ENCODE results near the gene BRPF3. TPM values are rescaled to one million over a fixed set of nuclear protein-coding genes. Genes with fewer than 3 reads are reported as not detected.

Gene BRPF3
- total and polyA plus RNA-seq, 2 of the 13 experiments (the other 11 are each of a cell fraction or from before 2014, with no cell fraction given): 12.3 to 22.9 TPM

DNA sequence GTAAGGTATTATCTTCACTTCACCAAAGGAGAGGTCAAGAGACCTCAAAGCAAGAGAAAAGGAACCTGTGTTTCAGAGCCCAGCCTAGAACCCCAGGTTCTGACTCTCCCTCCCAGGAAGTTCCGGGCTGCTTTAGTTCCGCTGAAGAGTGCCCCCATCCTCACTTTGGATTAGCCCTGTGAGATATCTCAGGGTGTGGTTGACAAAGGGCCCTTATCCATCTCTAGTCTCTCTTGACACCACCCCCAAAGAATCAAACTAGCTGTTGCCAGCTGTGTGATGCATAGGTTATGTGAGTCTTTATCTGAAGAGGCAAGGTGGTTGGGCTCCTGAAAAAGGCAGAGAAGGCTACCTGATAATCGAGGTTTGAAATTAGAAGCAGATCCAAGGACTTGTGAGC, 20.6 kb downstream of the BRPF3 start (continued):
- TF ChIP-seq, protein P1, sequence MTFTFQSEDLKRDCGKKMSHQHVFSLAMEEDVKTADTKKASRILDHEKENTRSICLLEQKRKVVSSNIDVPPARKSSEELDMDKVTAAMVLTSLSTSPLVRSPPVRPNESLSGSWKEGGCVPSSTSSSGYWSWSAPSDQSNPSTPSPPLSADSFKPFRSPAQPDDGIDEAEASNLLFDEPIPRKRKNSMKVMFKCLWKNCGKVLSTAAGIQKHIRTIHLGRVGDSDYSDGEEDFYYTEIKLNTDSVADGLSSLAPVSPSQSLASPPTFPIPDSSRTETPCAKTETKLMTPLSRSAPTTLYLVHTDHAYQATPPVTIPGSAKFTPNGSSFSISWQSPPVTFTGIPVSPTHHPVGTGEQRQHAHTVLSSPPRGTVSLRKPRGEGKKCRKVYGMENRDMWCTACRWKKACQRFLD (CRISPR knock-in tag; IDR thresholded peaks at IDR 0.05; ENCODE audit: borderline replicate concordance): no peak

DNA sequence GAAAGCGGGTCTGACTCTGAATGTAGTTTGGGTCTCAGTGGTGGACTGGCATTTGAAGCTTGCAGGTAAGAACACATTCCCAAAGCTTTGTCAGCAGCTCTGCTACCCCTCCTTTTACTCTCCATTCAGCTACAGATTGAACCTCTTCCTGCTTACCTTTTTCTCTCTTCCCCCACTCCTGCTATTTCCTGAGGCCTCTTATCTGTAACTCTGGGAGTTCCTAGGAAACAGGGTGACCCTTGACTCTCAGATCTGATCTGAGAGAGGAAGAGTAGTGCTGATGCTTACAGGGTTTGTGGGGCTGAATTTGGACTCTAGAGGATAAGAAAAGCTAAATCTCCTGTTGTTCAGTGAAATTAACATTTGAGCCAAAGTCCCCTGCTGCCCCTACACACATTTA, 21.4 kb downstream of the BRPF3 start:
- no peak overlapping the region for H2AFZ ChIP-seq (ENCODE audit: low read length)
- ATAC-seq: no peak
- BruUV-seq (replicated peaks): no TSS peak
- CTCF ChIA-PET (ENCODE audit: low intra/inter-chr PET ratio, low total read pairs): no interaction called here
- H3K4me1 ChIP-seq (ENCODE audit: insufficient read depth, low read length): no peaks in the 10 kb centered on the region
- no peaks in the 10 kb centered on the region for H3K27me3 ChIP-seq (ENCODE audit: control insufficient read depth in 1 of 2, insufficient read depth in 2 of 2, low read length in 2 of 2)
- no peak overlapping the region for H3K4me3 ChIP-seq (replicated peaks in 1 of 3; ENCODE audit: insufficient read depth in 1 of 3, low read depth in 2 of 3, low read length in 3 of 3)
- no peak for FAIRE-seq
- WGBS (ENCODE audit: low lambda C conversion rate): 100% methylated on average over 1 of the region's 1 CpG
- H4K20me1 ChIP-seq (ENCODE audit: insufficient read depth, low read length): no peaks in the 10 kb centered on the region
- no peaks in the 10 kb centered on the region for H3K9me3 ChIP-seq (ENCODE audit: low read length)
- no peaks in the 10 kb centered on the region for H3K79me2 ChIP-seq (ENCODE audit: insufficient read depth, low read length)
- H3K4me2 ChIP-seq (ENCODE audit: low read depth, low read length): no peak overlapping the region
- H3K9ac ChIP-seq (ENCODE audit: insufficient read depth, low read depth, low read length): no peak overlapping the region
- peaks cover 46 to 94% of the 10 kb centered on the region in 2 experiments for H3K36me3 ChIP-seq (replicated peaks in 1 of 2; ENCODE audit: control insufficient read depth in 1 of 2, insufficient read depth in 2 of 2, low read length in 2 of 2)
- H3K27ac ChIP-seq (ENCODE audit: extremely low read length, insufficient read depth, low read length): no peak overlapping the region
- in situ Hi-C loops (cut with HindIII; ENCODE audit: extremely low pct_ligation_motif_present, low pct_unique_long_range_greater_than_20kb): no loop called here
- intact Hi-C loops (cut with micrococcal nuclease; ENCODE audit: unreplicated experiment): no loop called here
- DNase-seq (ENCODE audit: low spot score): no peak
- POLR2A ChIA-PET: interaction anchor here (0.7 to 1.2 kb wide), 2 partner anchors 9 to 86 kb away, joined by 3 read pairs; no protein-coding TSS in a partner anchor
- TF ChIP-seq STAT5B (CRISPR knock-in tag; IDR thresholded peaks at IDR 0.05) (no peak), NFKB2 (CRISPR knock-in tag; IDR thresholded peaks at IDR 0.05; ENCODE audit: borderline replicate concordance) (no peak), AKAP8 (CRISPR knock-in tag; IDR thresholded peaks at IDR 0.05) (no peak), GABPA (IDR thresholded peaks at IDR 0.05; ENCODE audit: low read depth, low read length) (no peak), GABPA (CRISPR knock-in tag; IDR thresholded peaks at IDR 0.05; ENCODE audit: low read depth) (no peak), ZNF589 (CRISPR knock-in tag; conservative IDR thresholded peaks at IDR 0.05) (no peak), ZSCAN22 (CRISPR knock-in tag; IDR thresholded peaks at IDR 0.05) (no peak), ZNF615 (CRISPR knock-in tag; IDR thresholded peaks at IDR 0.05; ENCODE audit: borderline replicate concordance) (no peak), SRF (IDR thresholded peaks at IDR 0.05; ENCODE audit: low read depth, low read length) (no peak), HOXA5 (CRISPR knock-in tag; IDR thresholded peaks at IDR 0.05) (no peak), RARA (CRISPR knock-in tag; IDR thresholded peaks at IDR 0.05) (no peak)
- TF ChIP-seq, protein P2, sequence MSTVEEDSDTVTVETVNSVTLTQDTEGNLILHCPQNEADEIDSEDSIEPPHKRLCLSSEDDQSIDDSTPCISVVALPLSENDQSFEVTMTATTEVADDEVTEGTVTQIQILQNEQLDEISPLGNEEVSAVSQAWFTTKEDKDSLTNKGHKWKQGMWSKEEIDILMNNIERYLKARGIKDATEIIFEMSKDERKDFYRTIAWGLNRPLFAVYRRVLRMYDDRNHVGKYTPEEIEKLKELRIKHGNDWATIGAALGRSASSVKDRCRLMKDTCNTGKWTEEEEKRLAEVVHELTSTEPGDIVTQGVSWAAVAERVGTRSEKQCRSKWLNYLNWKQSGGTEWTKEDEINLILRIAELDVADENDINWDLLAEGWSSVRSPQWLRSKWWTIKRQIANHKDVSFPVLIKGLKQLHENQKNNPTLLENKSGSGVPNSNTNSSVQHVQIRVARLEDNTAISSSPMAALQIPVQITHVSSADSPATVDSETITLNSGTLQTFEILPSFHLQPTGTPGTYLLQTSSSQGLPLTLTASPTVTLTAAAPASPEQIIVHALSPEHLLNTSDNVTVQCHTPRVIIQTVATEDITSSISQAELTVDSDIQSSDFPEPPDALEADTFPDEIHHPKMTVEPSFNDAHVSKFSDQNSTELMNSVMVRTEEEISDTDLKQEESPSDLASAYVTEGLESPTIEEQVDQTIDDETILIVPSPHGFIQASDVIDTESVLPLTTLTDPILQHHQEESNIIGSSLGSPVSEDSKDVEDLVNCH (CRISPR knock-in tag; IDR thresholded peaks at IDR 0.05): no peak
- TF ChIP-seq, protein P3, sequence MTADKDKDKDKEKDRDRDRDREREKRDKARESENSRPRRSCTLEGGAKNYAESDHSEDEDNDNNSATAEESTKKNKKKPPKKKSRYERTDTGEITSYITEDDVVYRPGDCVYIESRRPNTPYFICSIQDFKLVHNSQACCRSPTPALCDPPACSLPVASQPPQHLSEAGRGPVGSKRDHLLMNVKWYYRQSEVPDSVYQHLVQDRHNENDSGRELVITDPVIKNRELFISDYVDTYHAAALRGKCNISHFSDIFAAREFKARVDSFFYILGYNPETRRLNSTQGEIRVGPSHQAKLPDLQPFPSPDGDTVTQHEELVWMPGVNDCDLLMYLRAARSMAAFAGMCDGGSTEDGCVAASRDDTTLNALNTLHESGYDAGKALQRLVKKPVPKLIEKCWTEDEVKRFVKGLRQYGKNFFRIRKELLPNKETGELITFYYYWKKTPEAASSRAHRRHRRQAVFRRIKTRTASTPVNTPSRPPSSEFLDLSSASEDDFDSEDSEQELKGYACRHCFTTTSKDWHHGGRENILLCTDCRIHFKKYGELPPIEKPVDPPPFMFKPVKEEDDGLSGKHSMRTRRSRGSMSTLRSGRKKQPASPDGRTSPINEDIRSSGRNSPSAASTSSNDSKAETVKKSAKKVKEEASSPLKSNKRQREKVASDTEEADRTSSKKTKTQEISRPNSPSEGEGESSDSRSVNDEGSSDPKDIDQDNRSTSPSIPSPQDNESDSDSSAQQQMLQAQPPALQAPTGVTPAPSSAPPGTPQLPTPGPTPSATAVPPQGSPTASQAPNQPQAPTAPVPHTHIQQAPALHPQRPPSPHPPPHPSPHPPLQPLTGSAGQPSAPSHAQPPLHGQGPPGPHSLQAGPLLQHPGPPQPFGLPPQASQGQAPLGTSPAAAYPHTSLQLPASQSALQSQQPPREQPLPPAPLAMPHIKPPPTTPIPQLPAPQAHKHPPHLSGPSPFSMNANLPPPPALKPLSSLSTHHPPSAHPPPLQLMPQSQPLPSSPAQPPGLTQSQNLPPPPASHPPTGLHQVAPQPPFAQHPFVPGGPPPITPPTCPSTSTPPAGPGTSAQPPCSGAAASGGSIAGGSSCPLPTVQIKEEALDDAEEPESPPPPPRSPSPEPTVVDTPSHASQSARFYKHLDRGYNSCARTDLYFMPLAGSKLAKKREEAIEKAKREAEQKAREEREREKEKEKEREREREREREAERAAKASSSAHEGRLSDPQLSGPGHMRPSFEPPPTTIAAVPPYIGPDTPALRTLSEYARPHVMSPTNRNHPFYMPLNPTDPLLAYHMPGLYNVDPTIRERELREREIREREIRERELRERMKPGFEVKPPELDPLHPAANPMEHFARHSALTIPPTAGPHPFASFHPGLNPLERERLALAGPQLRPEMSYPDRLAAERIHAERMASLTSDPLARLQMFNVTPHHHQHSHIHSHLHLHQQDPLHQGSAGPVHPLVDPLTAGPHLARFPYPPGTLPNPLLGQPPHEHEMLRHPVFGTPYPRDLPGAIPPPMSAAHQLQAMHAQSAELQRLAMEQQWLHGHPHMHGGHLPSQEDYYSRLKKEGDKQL (CRISPR knock-in tag; IDR thresholded peaks at IDR 0.05; ENCODE audit: low read depth): no peak

Data from HepG2 (cell line).